MM.1S (cell line): Measurements from ENCODE around the gene ITGB8.

Experiments
- CTCF ChIP-seq: fragments of 300-600 bp; sonication (generic); IDR thresholded peaks from 2 replicates; pipeline ENCODE4 v1.5.1; 2016; ENCODE audit warnings: antibody characterized with exemption, low read length, mixed read lengths
- EZH2 ChIP-seq: fragments of 300-600 bp; sonication (generic); optimal IDR thresholded peaks from 2 replicates; pipeline ENCODE3; 2017; ENCODE audit warnings: low read depth, mild to moderate bottlenecking, antibody characterized with exemption, low read length, mixed read lengths
- EZH2phosphoT487 ChIP-seq: fragments of 300-600 bp; sonication (generic); IDR thresholded peaks from 2 replicates; pipeline ENCODE4 v1.6.1; 2018; ENCODE audit warnings: antibody characterized with exemption, low read length

- TF ChIP-seq CTCF (no peak), EZH2 (no peak), EZH2phosphoT487 (no peak)
Measured at GRCh38 chr7:20317413-20317812, 13.3 kb upstream of the ITGB8 start.
